ENCODE measurements around the gene AGAP5. TPM values are rescaled to one million over a fixed set of nuclear protein-coding genes. Genes with fewer than 3 reads are reported as not detected.
A peak's percentile ranks its signal among the peaks of the same experiment; 100 is the strongest.
"Not testable (repeated sequence)": the region's sequence is repeated elsewhere in the genome, so short reads cannot be mapped to it uniquely, and the experiment has no call there.

The AGAP5 gene
- total and polyA plus RNA-seq, 8 donors, result 8.4 to 35.4 (median 25.2) TPM

GRCh38 chr10:73717556-73717955, 19.6 kb upstream of the AGAP5 start:
- ATAC-seq, result peak; percentile 42
- intact Hi-C loops (cut with DNase I), result no loop called here
- H3K36me3 ChIP-seq, result peaks cover 0 to 70% of the 10 kb centered on the region in 2 donors

GRCh38 chr10:73716251-73716650, 18.3 kb upstream of the AGAP5 start:
- DNase-seq, result no peak
- Histone ChIP-seq H3K27me3 (no peaks in the 10 kb centered on the region), H3K27ac (no peak overlapping the region), H3K36me3 (peaks cover 0 to 67% of the 10 kb centered on the region in 2 donors), H3K9me3 (no peaks in the 10 kb centered on the region), H3K4me3 (no peak overlapping the region), H3K4me1 (peaks cover 0 to 5% of the 10 kb centered on the region in 2 donors)
- no peak for ATAC-seq
- TF ChIP-seq CTCF (IDR thresholded peaks at IDR 0.05), result no peak
- intact Hi-C loops (cut with DNase I), result no loop called here

More at GRCh38 chr10:73717556-73717955, 19.6 kb upstream of the AGAP5 start:
- TF ChIP-seq CTCF (IDR thresholded peaks at IDR 0.05), result no peak
- peak overlapping the region in 1 of 2 donors; percentile 29 for H3K27ac ChIP-seq
- DNase-seq, result no peak
- H3K4me3 ChIP-seq, result no peak overlapping the region
- H3K4me1 ChIP-seq, result peaks cover 0 to 5% of the 10 kb centered on the region in 2 donors
- no peaks in the 10 kb centered on the region for H3K9me3 ChIP-seq
- no peaks in the 10 kb centered on the region for H3K27me3 ChIP-seq

- ATAC-seq; H3K4me3 ChIP-seq; H3K9me3 ChIP-seq; intact Hi-C loops (cut with DNase I); H3K4me1 ChIP-seq; H3K27ac ChIP-seq; H3K27me3 ChIP-seq: not testable (repeated sequence)
- peaks cover 0 to 63% of the 10 kb centered on the region in 2 donors for H3K36me3 ChIP-seq
- DNase-seq, result peak in 1 of 4 donors; percentile 59
These were observed 17.6 kb upstream of the AGAP5 start for GRCh38 chr10:73715179-73716156.

GRCh38 chr10:73714483-73714882, 16.6 kb upstream of the AGAP5 start:
- H3K4me1 ChIP-seq; H3K4me3 ChIP-seq; H3K9me3 ChIP-seq; H3K27me3 ChIP-seq; DNase-seq; H3K27ac ChIP-seq; ATAC-seq; intact Hi-C loops (cut with DNase I): not testable (repeated sequence)
- peaks cover 0 to 61% of the 10 kb centered on the region in 2 donors for H3K36me3 ChIP-seq

- intact Hi-C loops (cut with DNase I); DNase-seq; H3K27ac ChIP-seq; ATAC-seq; H3K9me3 ChIP-seq; H3K4me1 ChIP-seq; H3K27me3 ChIP-seq; H3K4me3 ChIP-seq: not testable (repeated sequence)
- H3K36me3 ChIP-seq, result peaks cover 0 to 55% of the 10 kb centered on the region in 2 donors
These were observed 16.0 kb upstream of the AGAP5 start for GRCh38 chr10:73713912-73714311.

GRCh38 chr10:73711683-73712082, 13.8 kb upstream of the AGAP5 start:
- DNase-seq; H3K4me1 ChIP-seq; H3K27me3 ChIP-seq; intact Hi-C loops (cut with DNase I); H3K27ac ChIP-seq; H3K9me3 ChIP-seq; H3K4me3 ChIP-seq; ATAC-seq: not testable (repeated sequence)
- H3K36me3 ChIP-seq, result peaks cover 0 to 37% of the 10 kb centered on the region in 2 donors

GRCh38 chr10:73708122-73708521, 10.2 kb upstream of the AGAP5 start:
- H3K27ac ChIP-seq; DNase-seq; H3K4me1 ChIP-seq; H3K27me3 ChIP-seq; H3K4me3 ChIP-seq; H3K9me3 ChIP-seq; intact Hi-C loops (cut with DNase I); ATAC-seq: not testable (repeated sequence)
- H3K36me3 ChIP-seq, result peaks cover 0 to 36% of the 10 kb centered on the region in 2 donors

- not testable (repeated sequence) for DNase-seq
These were observed 9.7 kb upstream of the AGAP5 start for GRCh38 chr10:73707628-73708027.

GRCh38 chr10:73706488-73706887, 8.6 kb upstream of the AGAP5 start:
- H3K4me1 ChIP-seq; H3K9me3 ChIP-seq; H3K27me3 ChIP-seq; ATAC-seq; intact Hi-C loops (cut with DNase I); DNase-seq; H3K4me3 ChIP-seq: not testable (repeated sequence)
- Histone ChIP-seq H3K36me3 (peaks cover 0 to 24% of the 10 kb centered on the region in 2 donors), H3K27ac (peak overlapping the region in 1 of 2 donors; percentile 62)

More at GRCh38 chr10:73707628-73708027, 9.7 kb upstream of the AGAP5 start:
- H3K4me1 ChIP-seq; H3K9me3 ChIP-seq; intact Hi-C loops (cut with DNase I); H3K27ac ChIP-seq; H3K27me3 ChIP-seq; H3K4me3 ChIP-seq; ATAC-seq: not testable (repeated sequence)
- H3K36me3 ChIP-seq, result peaks cover 0 to 33% of the 10 kb centered on the region in 2 donors

- H3K9me3 ChIP-seq; H3K4me3 ChIP-seq; ATAC-seq; H3K27me3 ChIP-seq; intact Hi-C loops (cut with DNase I); H3K4me1 ChIP-seq: not testable (repeated sequence)
- peak overlapping the region; percentile 23 to 62 for H3K27ac ChIP-seq
- H3K36me3 ChIP-seq, result peaks cover 0 to 23% of the 10 kb centered on the region in 2 donors
- DNase-seq, result peak in 2 of 4 donors; percentile 10 to 72
These were observed 7.7 kb upstream of the AGAP5 start for GRCh38 chr10:73705506-73706072.

- H3K27ac ChIP-seq; H3K27me3 ChIP-seq; H3K4me3 ChIP-seq; intact Hi-C loops (cut with DNase I); H3K4me1 ChIP-seq; DNase-seq; H3K9me3 ChIP-seq; ATAC-seq: not testable (repeated sequence)
- H3K36me3 ChIP-seq, result peaks cover 0 to 22% of the 10 kb centered on the region in 2 donors
These were observed 6.0 kb upstream of the AGAP5 start for GRCh38 chr10:73703924-73704323.
